Ovary (tissue), 9 donors: ENCODE results near the gene PRKAG1. TPM values are rescaled to one million over a fixed set of nuclear protein-coding genes. Genes with fewer than 3 reads are reported as not detected.

ENCODE experiments used
- DNase-seq, 5 donors: peaks; one replicate each; pipeline ENCODE4 v3.0.0-alpha.2; 2019 to 2020
- H3K27ac ChIP-seq, 2 donors: fragments of 200-600 bp; one replicate each; pipeline versions ENCODE4 v1.5.1 to v1.8.0; 2019 to 2022
- H3K27me3 ChIP-seq: fragments of 200-600 bp; one replicate; pipeline ENCODE4 v1.8.0; 2022
- H3K36me3 ChIP-seq: fragments of 200-600 bp; sonication (generic); one replicate; pipeline ENCODE4 v1.5.1; 2019
- H3K4me1 ChIP-seq: one replicate; pipeline ENCODE4 v1.8.1; 2013; ENCODE audit warnings: mild to moderate bottlenecking, moderate library complexity; ENCODE audit not compliant: insufficient read depth
- H3K4me3 ChIP-seq: fragments of 200-600 bp; sonication (generic); one replicate; pipeline ENCODE4 v1.5.1; 2017
- H3K9me3 ChIP-seq, 2 donors: fragments of 200-600 bp in 1 of 2; sonication (generic) in 1 of 2; one replicate each; pipeline versions ENCODE4 v1.5.1 to v1.8.1; 2013 to 2019; ENCODE audit warnings: mild to moderate bottlenecking in 1 of 2, moderate library complexity in 1 of 2
- CTCF ChIP-seq, 3 donors: fragments of 450-650 bp in 2 of 3; fragments of 200-600 bp in 1 of 3; IDR thresholded peaks; one replicate each; pipeline versions ENCODE4 v1.5.1 to v1.8.0; 2016 to 2022; ENCODE audit warnings: antibody characterized with exemption in 3 of 3, mild to moderate bottlenecking in 1 of 3
- EP300 ChIP-seq: sonication (generic); formaldehyde crosslinking; IDR thresholded peaks from one replicate; pipeline ENCODE4 v1.6.1; 2017; ENCODE audit warnings: antibody characterized with exemption
- POLR2A ChIP-seq: fragments of 450-650 bp; IDR thresholded peaks from one replicate; pipeline ENCODE4 v1.6.1; 2017; ENCODE audit warnings: antibody characterized with exemption, mild to moderate bottlenecking, moderate library complexity
- WGBS, 3 donors: extraction: QIAGEN DNeasy Blood & Tissue Kit in 1 of 3; methylation state at CpG; one replicate each; pipeline versions ENCODE4 v1.1.5 to v1.1.7; 2013 to 2017; 5-methylcytosine and 5-hydroxymethylcytosine counted together
- intact Hi-C, 4 donors: fragments of 100-400 bp; cut with DNase I; formaldehyde crosslinking; loops; one replicate each; pipeline versions ENCODE4 v1.11.0 to v1.15.1; 2022 to 2023
- polyA plus RNA-seq, 2 donors: library from polyadenylated mRNA; stranded (reverse); fragments of 200-250 nt in 1 of 2; fragments of 350-450 nt in 1 of 2; fragmentation: Illumina TruSeq in 1 of 2; extraction: RNeasy Lipid Tissue Mini Kit (QIAGEN cat#74804) in 1 of 2; gene quantifications; one replicate each; pipeline ENCODE4 v1.2.3, GENCODE V29; 2013 to 2014
- total RNA-seq, 7 donors: library from RNA; depleted of rRNA in 2 of 7; stranded (reverse); fragments of >200 nt in 2 of 7; fragmentation: NEBNext Ultra II Directional in 3 of 7; extraction: Animal tissue kit (Norgen Biotek cat#: 25700) in 3 of 7; gene quantifications; one replicate each; pipeline versions ENCODE4 v1.1.0 to v1.2.4, GENCODE V29; 2016 to 2023
- donor health status: DM: no; HTN: no; CAD: no; lungs with moderate emphysema.
- donor health status: DM: no; HTN: no; CAD: no.
- donor health status: Bipolar disorder and iron deficiency.
- donor health status: DM: yes; HTN: yes; CAD: no.
- donor health status: DM: no; HTN: no; CAD: no.
- donor health status: DM: yes; HTN: yes; CAD: no.

The PRKAG1 gene
- total and polyA plus RNA-seq, 9 donors: 25.6 to 98.5 (median 38.3) TPM

GRCh38 chr12:48977290-48978281 lies 41.0 kb downstream of the PRKAG1 start:
- no peaks in the 10 kb centered on the region for H3K36me3 ChIP-seq
- peak in 3 of 5 donors; percentile 59 to 76 (median 64) for DNase-seq
- H3K9me3 ChIP-seq: no peaks in the 10 kb centered on the region
- WGBS, 3 donors: 8 to 13% (median 11%) methylated on average over 34 to 50 of the region's 50 CpGs
- H3K4me3 ChIP-seq: no peak overlapping the region
- H3K27me3 ChIP-seq: peaks cover 7% of the 10 kb centered on the region
- intact Hi-C loops: no loop called here
- H3K4me1 ChIP-seq: peaks cover 11% of the 10 kb centered on the region
- TF ChIP-seq CTCF (IDR thresholded peaks at IDR 0.05): peak; percentile 31 to 51 (median 42)
- no peak for TF ChIP-seq EP300
- TF ChIP-seq POLR2A: no peak
- H3K27ac ChIP-seq: no peak overlapping the region

GRCh38 chr12:48973941-48974673 lies 44.5 kb downstream of the PRKAG1 start:
- Histone ChIP-seq H3K27me3 (peaks cover 7% of the 10 kb centered on the region), H3K36me3 (no peaks in the 10 kb centered on the region), H3K9me3 (no peaks in the 10 kb centered on the region), H3K4me1 (peaks cover 7% of the 10 kb centered on the region), H3K4me3 (no peak overlapping the region), H3K27ac (no peak overlapping the region)
- TF ChIP-seq CTCF (IDR thresholded peaks at IDR 0.05) (no peak), EP300 (no peak), POLR2A (no peak)
- intact Hi-C loops: no loop called here
- peak in 2 of 5 donors; percentile 58 to 61 for DNase-seq
- WGBS, 3 donors: 14 to 19% (median 17%) methylated on average over 19 of the region's 19 CpGs

GRCh38 chr12:48973531-48973930 lies 45.0 kb downstream of the PRKAG1 start:
- H3K27ac ChIP-seq: no peak overlapping the region
- no peaks in the 10 kb centered on the region for H3K36me3 ChIP-seq
- H3K4me1 ChIP-seq: peaks cover 7% of the 10 kb centered on the region
- intact Hi-C loops: no loop called here
- H3K9me3 ChIP-seq: no peaks in the 10 kb centered on the region
- H3K4me3 ChIP-seq: no peak overlapping the region
- peaks cover 4% of the 10 kb centered on the region for H3K27me3 ChIP-seq
- DNase-seq: peak in 1 of 5 donors; percentile 38
- no peak for TF ChIP-seq CTCF (IDR thresholded peaks at IDR 0.05)
- TF ChIP-seq POLR2A: no peak
- TF ChIP-seq EP300: no peak
- 23 to 28% (median 24%) methylated on average over 7 to 12 of the region's 12 CpGs for WGBS, 3 donors

- no peaks in the 10 kb centered on the region for H3K27me3 ChIP-seq
- peaks cover 4% of the 10 kb centered on the region for H3K4me1 ChIP-seq
- H3K27ac ChIP-seq: no peak overlapping the region
- no peaks in the 10 kb centered on the region for H3K36me3 ChIP-seq
- intact Hi-C loops: no loop called here
- no peaks in the 10 kb centered on the region for H3K9me3 ChIP-seq
- TF ChIP-seq EP300: no peak
- no peak for TF ChIP-seq CTCF (IDR thresholded peaks at IDR 0.05)
- TF ChIP-seq POLR2A: no peak
- WGBS, 3 donors: 26 to 45% (median 40%) methylated on average over 3 of the region's 3 CpGs
- no peak overlapping the region for H3K4me3 ChIP-seq
- DNase-seq: no peak
These were observed 45.6 kb downstream of the PRKAG1 start for GRCh38 chr12:48972952-48973483.
